Tibial artery (tissue), 4 donors: ENCODE data around the gene PBX1.

Experiments used
- DNase-seq, 2 donors: peaks; one replicate each; pipeline ENCODE4 v3.0.0-alpha.2; 2019
- H3K27ac ChIP-seq, 2 donors: fragments of 200-600 bp; sonication (generic) in 1 of 2; 1 replicate in 1 of 2; 2 replicates in 1 of 2; pipeline ENCODE4 v1.5.1; 2018 to 2019; ENCODE audit warnings: mild to moderate bottlenecking in 1 of 2
- H3K27me3 ChIP-seq, 2 donors: fragments of 200-600 bp; sonication (generic) in 1 of 2; one replicate each; pipeline versions ENCODE4 v1.5.1 to v1.6.0; 2016 to 2019
- H3K36me3 ChIP-seq, 3 donors: fragments of 200-600 bp; sonication (generic) in 2 of 3; one replicate each; pipeline ENCODE4 v1.5.1; 2016 to 2019; ENCODE audit warnings: mild to moderate bottlenecking in 2 of 3
- H3K4me1 ChIP-seq, 4 donors: fragments of 200-600 bp; sonication (generic) in 2 of 4; 1 replicate in 3 of 4; 2 replicates in 1 of 4; pipeline ENCODE4 v1.5.1; 2016 to 2019
- H3K4me3 ChIP-seq, 2 donors: fragments of 200-600 bp; sonication (generic) in 1 of 2; 1 replicate in 1 of 2; 2 replicates in 1 of 2; pipeline ENCODE4 v1.5.1; 2018 to 2019; ENCODE audit warnings: mild to moderate bottlenecking in 2 of 2
- H3K9me3 ChIP-seq, 3 donors: fragments of 200-600 bp; sonication (generic) in 1 of 3; one replicate each; pipeline ENCODE4 v1.5.1; 2016 to 2019
- CTCF ChIP-seq, 2 experiments: fragments of 200-600 bp in 1 of 2; fragments of 450-650 bp in 1 of 2; IDR thresholded peaks; one replicate each; pipeline ENCODE4 v1.5.1; 2017 to 2019; ENCODE audit warnings: antibody characterized with exemption in 2 of 2, mild to moderate bottlenecking in 1 of 2, moderate library complexity in 1 of 2
- intact Hi-C: fragments of 100-400 bp; cut with DNase I; formaldehyde crosslinking; loops from one replicate; pipeline ENCODE4 v1.15.0; 2023; ENCODE audit warnings: low total_unique reads

The PBX1 gene

GRCh38 chr1:164719676-164720439 is 160.9 kb downstream of the PBX1 start:
- Histone ChIP-seq H3K27me3 (no peaks in the 10 kb centered on the region), H3K4me3 (no peak overlapping the region), H3K4me1 (peaks cover 3 to 68% (median 31%) of the 10 kb centered on the region in 4 donors), H3K27ac (no peak overlapping the region), H3K9me3 (no peaks in the 10 kb centered on the region), H3K36me3 (no peaks in the 10 kb centered on the region)
- intact Hi-C loops, result loop anchor here (5.0 kb wide), 1 partner anchor 42 kb away; no protein-coding TSS in a partner anchor
- DNase-seq, result no peak
- TF ChIP-seq CTCF (IDR thresholded peaks at IDR 0.05), result no peak

DNA sequence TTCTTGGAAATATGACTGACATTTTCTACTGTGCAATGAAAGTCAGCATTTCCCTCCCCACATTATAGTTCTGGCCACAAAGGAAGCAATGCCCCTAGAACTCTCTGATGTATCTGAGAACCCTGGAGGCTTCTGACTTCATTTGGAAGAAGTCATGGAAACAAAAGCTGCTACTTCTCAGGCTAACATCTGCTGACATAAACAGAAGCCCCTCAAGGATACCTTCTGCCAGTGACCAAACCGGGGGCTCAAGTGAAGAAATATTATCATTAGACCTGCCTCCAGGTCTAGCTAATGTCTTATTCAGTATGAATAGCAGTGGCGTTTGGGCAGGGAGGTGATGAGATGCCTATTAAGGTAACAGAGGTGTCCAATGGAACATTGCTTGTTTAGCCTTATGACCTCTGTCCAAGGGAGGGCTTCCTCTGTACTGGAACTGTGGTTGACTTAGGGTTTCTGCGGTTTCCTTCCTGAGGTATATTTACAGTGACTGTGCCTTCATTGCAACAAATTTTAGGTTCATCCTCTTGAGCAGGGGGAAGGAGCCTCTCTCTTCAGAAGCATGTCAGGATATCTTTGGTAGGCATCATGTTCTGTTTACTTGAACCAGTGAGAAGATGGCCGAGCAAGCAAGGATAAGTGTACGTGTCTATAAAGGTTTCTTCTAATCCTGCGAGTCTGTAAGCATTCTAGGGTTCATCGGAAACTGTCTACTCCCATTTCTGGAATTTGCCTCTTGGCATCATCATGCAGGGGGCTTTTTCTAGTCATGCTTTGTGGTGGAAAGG is 161.7 kb downstream of the PBX1 start:
- no peaks in the 10 kb centered on the region for H3K9me3 ChIP-seq
- no peak overlapping the region for H3K4me3 ChIP-seq
- no peaks in the 10 kb centered on the region for H3K36me3 ChIP-seq
- no peak for DNase-seq
- no peaks in the 10 kb centered on the region for H3K27me3 ChIP-seq
- no peak overlapping the region for H3K27ac ChIP-seq
- peaks cover 3 to 72% (median 35%) of the 10 kb centered on the region in 4 donors for H3K4me1 ChIP-seq
- intact Hi-C loops, result loop anchor here (5.0 kb wide), 1 partner anchor 42 kb away; no protein-coding TSS in a partner anchor
- no peak for TF ChIP-seq CTCF (IDR thresholded peaks at IDR 0.05)

- Histone ChIP-seq H3K4me3 (no peak overlapping the region), H3K27me3 (no peaks in the 10 kb centered on the region), H3K27ac (no peak overlapping the region), H3K9me3 (no peaks in the 10 kb centered on the region), H3K36me3 (no peaks in the 10 kb centered on the region), H3K4me1 (peaks cover 0 to 72% (median 38%) of the 10 kb centered on the region in 4 donors)
- TF ChIP-seq CTCF (IDR thresholded peaks at IDR 0.05), result no peak
- intact Hi-C loops, result loop anchor here (5.0 kb wide), 1 partner anchor 41 kb away; no protein-coding TSS in a partner anchor
- no peak for DNase-seq
These were observed 162.2 kb downstream of the PBX1 start for GRCh38 chr1:164721228-164721496.

GRCh38 chr1:164723296-164723798 is 164.4 kb downstream of the PBX1 start:
- no peaks in the 10 kb centered on the region for H3K36me3 ChIP-seq
- no peak for TF ChIP-seq CTCF (IDR thresholded peaks at IDR 0.05)
- no peak overlapping the region for H3K4me3 ChIP-seq
- no peaks in the 10 kb centered on the region for H3K9me3 ChIP-seq
- no peak for DNase-seq
- H3K27ac ChIP-seq, result no peak overlapping the region
- intact Hi-C loops, result loop anchor here (5.0 kb wide), 1 partner anchor 39 kb away; no protein-coding TSS in a partner anchor
- H3K4me1 ChIP-seq, result peaks cover 0 to 74% (median 39%) of the 10 kb centered on the region in 4 donors
- no peaks in the 10 kb centered on the region for H3K27me3 ChIP-seq

DNA sequence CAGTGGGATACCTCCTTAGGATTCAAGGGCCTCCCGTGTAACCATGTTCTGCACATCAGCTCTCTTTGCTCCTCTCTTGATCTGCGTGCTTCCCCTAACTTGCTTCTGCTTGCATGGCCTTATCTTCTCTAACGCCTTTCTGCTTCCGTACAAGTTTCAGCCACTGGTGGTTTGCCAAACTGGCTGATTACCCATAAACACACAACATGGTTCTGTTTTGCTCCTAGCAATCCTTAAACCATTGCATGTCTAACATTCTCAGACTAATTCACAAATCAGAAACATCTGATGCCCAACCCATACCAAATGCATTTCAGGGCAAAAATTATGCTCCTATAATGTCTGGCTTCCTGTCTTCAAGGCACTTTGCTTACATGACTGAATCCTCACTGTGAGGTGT is 166.4 kb downstream of the PBX1 start:
- H3K4me3 ChIP-seq, result no peak overlapping the region
- intact Hi-C loops, result no loop called here
- no peak for DNase-seq
- H3K27ac ChIP-seq, result no peak overlapping the region
- H3K36me3 ChIP-seq, result no peaks in the 10 kb centered on the region
- peaks cover 0 to 55% (median 27%) of the 10 kb centered on the region in 4 donors for H3K4me1 ChIP-seq
- no peak for TF ChIP-seq CTCF (IDR thresholded peaks at IDR 0.05)
- H3K27me3 ChIP-seq, result no peaks in the 10 kb centered on the region
- H3K9me3 ChIP-seq, result no peaks in the 10 kb centered on the region
